CD14-positive monocyte (primary cell): ENCODE results near the gene BCKDHB. TPM values are rescaled to one million over a fixed set of nuclear protein-coding genes. Genes with fewer than 3 reads are reported as not detected.

ENCODE experiments used
- DNase-seq, 3 donors: peaks; one replicate each; pipeline ENCODE4 v3.0.0-alpha.2; 2011 to 2022
- H2AFZ ChIP-seq: 2 replicates; pipeline ENCODE4 v1.6.0; 2012; ENCODE audit warnings: mild to moderate bottlenecking, low read depth, low read length, inconsistent platforms; ENCODE audit not compliant: insufficient read depth, poor library complexity, severe bottlenecking
- H3K27ac ChIP-seq, 2 donors: 1 replicate in 1 of 2; 2 replicates in 1 of 2; pipeline ENCODE4 v1.5.1; 2012 to 2013; ENCODE audit warnings: low read length in 2 of 2, control low read depth in 1 of 2, inconsistent platforms in 1 of 2, low read depth in 1 of 2, mild to moderate bottlenecking in 1 of 2
- H3K27me3 ChIP-seq, 2 donors: one replicate each; pipeline versions ENCODE4 v1.6.0 to v1.6.1; 2011 to 2013; ENCODE audit warnings: low read length in 2 of 2; ENCODE audit not compliant: control insufficient read depth in 2 of 2, insufficient read depth in 2 of 2
- H3K36me3 ChIP-seq, 2 donors: replicated peaks in 1 of 2; 1 replicate in 1 of 2; 2 replicates in 1 of 2; pipeline versions ENCODE4 v1.5.1 to v1.6.1; 2012 to 2013; ENCODE audit warnings: low read length in 2 of 2, control low read depth in 1 of 2, inconsistent platforms in 1 of 2, mild to moderate bottlenecking in 1 of 2; ENCODE audit not compliant: insufficient read depth in 2 of 2, control insufficient read depth in 1 of 2
- H3K4me1 ChIP-seq, 2 donors: 1 replicate in 1 of 2; 2 replicates in 1 of 2; pipeline versions ENCODE4 v1.5.1 to v1.6.1; 2012 to 2013; ENCODE audit warnings: low read length in 2 of 2, control low read depth in 1 of 2, inconsistent platforms in 1 of 2, mild to moderate bottlenecking in 1 of 2, moderate library complexity in 1 of 2; ENCODE audit not compliant: insufficient read depth in 2 of 2, control insufficient read depth in 1 of 2
- H3K4me2 ChIP-seq: replicated peaks from 2 replicates; pipeline ENCODE3; 2012; ENCODE audit warnings: low read length, moderate library complexity, mild to moderate bottlenecking; ENCODE audit not compliant: poor library complexity, severe bottlenecking; ENCODE audit errors: extremely low read depth
- H3K4me3 ChIP-seq, 3 experiments: fragments of 200-600 bp in 1 of 3; sonication (generic) in 1 of 3; replicated peaks in 1 of 3; 1 replicate in 2 of 3; 2 replicates in 1 of 3; pipeline ENCODE4 v1.5.1; 2011 to 2013; ENCODE audit warnings: low read length in 3 of 3, mild to moderate bottlenecking in 3 of 3, control low read depth in 2 of 3, low read depth in 2 of 3, inconsistent platforms in 1 of 3, moderate library complexity in 1 of 3
- H3K79me2 ChIP-seq: 2 replicates; pipeline ENCODE4 v1.6.0; 2012; ENCODE audit warnings: mild to moderate bottlenecking, control low read depth, inconsistent platforms, low read length, moderate library complexity; ENCODE audit not compliant: insufficient read depth
- H3K9ac ChIP-seq: 2 replicates; pipeline ENCODE4 v1.6.0; 2017; ENCODE audit warnings: low read length, mild to moderate bottlenecking; ENCODE audit not compliant: insufficient read depth, poor library complexity, severe bottlenecking
- H3K9me3 ChIP-seq, 2 donors: replicated peaks in 1 of 2; 1 replicate in 1 of 2; 2 replicates in 1 of 2; pipeline versions ENCODE4 v1.5.1 to v1.6.1; 2012 to 2013; ENCODE audit warnings: low read length in 2 of 2, control low read depth in 1 of 2; ENCODE audit not compliant: control insufficient read depth in 1 of 2, insufficient read depth in 1 of 2
- H4K20me1 ChIP-seq: 2 replicates; pipeline ENCODE4 v1.6.0; 2012; ENCODE audit warnings: mild to moderate bottlenecking, low read length, control low read depth, moderate library complexity; ENCODE audit not compliant: insufficient read depth
- H3K27ac Mint-ChIP-seq, 7 donors: one replicate each; pipeline ENCODE4 v1.8.0; 2020; ENCODE audit warnings: mild to moderate bottlenecking in 7 of 7, mixed read lengths in 7 of 7, moderate library complexity in 6 of 7, inconsistent platforms in 2 of 7
- H3K27me3 Mint-ChIP-seq, 3 donors: one replicate each; pipeline ENCODE4 v1.8.0; 2021 to 2022; ENCODE audit warnings: low read depth in 3 of 3, mild to moderate bottlenecking in 3 of 3, mixed read lengths in 3 of 3, moderate library complexity in 3 of 3, inconsistent platforms in 1 of 3
- H3K36me3 Mint-ChIP-seq, 2 donors: one replicate each; pipeline ENCODE4 v1.8.0; 2020; ENCODE audit warnings: mixed read lengths in 2 of 2, inconsistent platforms in 1 of 2, mild to moderate bottlenecking in 1 of 2
- H3K4me1 Mint-ChIP-seq: one replicate; pipeline ENCODE4 v1.8.0; 2020; ENCODE audit warnings: mild to moderate bottlenecking, mixed read lengths
- H3K4me3 Mint-ChIP-seq, 2 donors: one replicate each; pipeline ENCODE4 v1.8.0; 2020; ENCODE audit warnings: mild to moderate bottlenecking in 2 of 2, mixed read lengths in 2 of 2, moderate library complexity in 1 of 2
- H3K9me3 Mint-ChIP-seq, 7 donors: one replicate each; pipeline ENCODE4 v1.8.0; 2020 to 2022; ENCODE audit warnings: mixed read lengths in 7 of 7, mild to moderate bottlenecking in 6 of 7, moderate library complexity in 6 of 7, inconsistent platforms in 2 of 7
- CTCF ChIP-seq: fragments of 200-600 bp; IDR thresholded peaks from one replicate; pipeline ENCODE4 v1.8.0; 2022; ENCODE audit warnings: antibody characterized with exemption, mild to moderate bottlenecking
- WGBS: methylation state at CpG from one replicate; pipeline ENCODE4 v1.1.5; 2013; ENCODE audit warnings: missing lambda C conversion rate; ENCODE audit not compliant: insufficient coverage; 5-methylcytosine and 5-hydroxymethylcytosine counted together
- intact Hi-C, 2 donors: fragments of 100-400 bp; cut with micrococcal nuclease; formaldehyde crosslinking; loops; one replicate each; pipeline versions ENCODE4 v1.15.0 to v1.15.1; 2023
- polyA plus RNA-seq, 3 donors: library from polyadenylated mRNA; depleted of rRNA in 1 of 3; unstranded in 2 of 3; stranded (reverse) in 1 of 3; fragments of 300-500 nt in 2 of 3; fragments of >200 nt in 1 of 3; fragmentation: Illumina TruSeq in 2 of 3; gene quantifications; 1 replicate in 2 of 3; 2 replicates in 1 of 3; pipeline ENCODE4 v1.2.3, GENCODE V29; 2012 to 2021

The BCKDHB gene
- polyA plus RNA-seq, 3 donors: 1.8 to 4.6 (median 4.0) TPM

GRCh38 chr6:80339421-80339820, 232.9 kb downstream of the BCKDHB start:
- Mint-ChIP-seq H3K27ac (no peak overlapping the region), H3K36me3 (no peaks in the 10 kb centered on the region), H3K27me3 (no peaks in the 10 kb centered on the region), H3K4me1 (no peaks in the 10 kb centered on the region), H3K4me3 (no peak overlapping the region), H3K9me3 (peaks cover 0 to 2% (median 0%) of the 10 kb centered on the region in 7 donors)
- H4K20me1 ChIP-seq: no peaks in the 10 kb centered on the region
- no peak overlapping the region for H3K27ac ChIP-seq
- H3K4me1 ChIP-seq: no peaks in the 10 kb centered on the region
- TF ChIP-seq CTCF: no peak
- H2AFZ ChIP-seq: no peak overlapping the region
- H3K79me2 ChIP-seq: no peaks in the 10 kb centered on the region
- intact Hi-C loops: loop anchor here in 1 of 2 donors (5.0 to 10.0 kb wide), 2 partner anchors 643 to 1415 kb away; partner anchors contain the start of gene TENT5A
- no peak overlapping the region for H3K9ac ChIP-seq
- DNase-seq: no peak
- H3K4me3 ChIP-seq: no peak overlapping the region
- H3K36me3 ChIP-seq: no peaks in the 10 kb centered on the region
- no peak overlapping the region for H3K4me2 ChIP-seq
- no peaks in the 10 kb centered on the region for H3K9me3 ChIP-seq
- H3K27me3 ChIP-seq: no peaks in the 10 kb centered on the region

- Histone ChIP-seq H3K36me3 (no peaks in the 10 kb centered on the region), H4K20me1 (no peaks in the 10 kb centered on the region), H3K27ac (no peak overlapping the region), H2AFZ (no peak overlapping the region), H3K27me3 (no peaks in the 10 kb centered on the region), H3K9me3 (no peaks in the 10 kb centered on the region), H3K9ac (no peak overlapping the region), H3K4me2 (no peak overlapping the region), H3K4me1 (no peaks in the 10 kb centered on the region), H3K79me2 (no peaks in the 10 kb centered on the region), H3K4me3 (no peak overlapping the region)
- Mint-ChIP-seq H3K36me3 (no peaks in the 10 kb centered on the region), H3K27me3 (no peaks in the 10 kb centered on the region), H3K4me3 (no peak overlapping the region), H3K27ac (no peak overlapping the region), H3K9me3 (peaks cover 0 to 2% (median 0%) of the 10 kb centered on the region in 7 donors), H3K4me1 (no peaks in the 10 kb centered on the region)
- intact Hi-C loops: no loop called here
- WGBS: 100% methylated on average over 2 of the region's 4 CpGs
- no peak for TF ChIP-seq CTCF
- DNase-seq: no peak
Observed at GRCh38 chr6:80340280-80340679, 233.8 kb downstream of the BCKDHB start.
